H9 (cell line): ENCODE measurements around the gene RABL6. TPM values are rescaled to one million over a fixed set of nuclear protein-coding genes. Genes with fewer than 3 reads are reported as not detected.

Experiments used
- DNase-seq: peaks from one replicate; pipeline ENCODE4 v3.0.0-alpha.2; 2017
- H2AFZ ChIP-seq: one replicate; pipeline ENCODE4 v1.6.1; 2013; ENCODE audit warnings: mild to moderate bottlenecking, low read length, control low read depth, moderate library complexity
- H2AK5ac ChIP-seq: 2 replicates; pipeline ENCODE4 v1.6.1; 2013; ENCODE audit warnings: low read length, control low read depth, mixed read lengths; ENCODE audit not compliant: insufficient read length
- H2BK120ac ChIP-seq: one replicate; pipeline ENCODE4 v1.6.1; 2013; ENCODE audit warnings: low read depth, mild to moderate bottlenecking, low read length, control low read depth, inconsistent platforms; ENCODE audit not compliant: poor library complexity, severe bottlenecking
- H2BK12ac ChIP-seq: 2 replicates; pipeline ENCODE4 v1.6.1; 2013; ENCODE audit warnings: low read length, control low read depth, mixed read lengths, low read depth; ENCODE audit not compliant: insufficient read length
- H2BK15ac ChIP-seq: 2 replicates; pipeline ENCODE4 v1.6.1; 2013; ENCODE audit warnings: low read depth, low read length, control low read depth
- H2BK20ac ChIP-seq: one replicate; pipeline ENCODE4 v1.6.1; 2013; ENCODE audit warnings: low read depth, mild to moderate bottlenecking, low read length, control low read depth, inconsistent platforms; ENCODE audit not compliant: poor library complexity, severe bottlenecking
- H2BK5ac ChIP-seq: 2 replicates; pipeline ENCODE4 v1.6.1; 2013; ENCODE audit warnings: low read length, control low read depth, mixed read lengths; ENCODE audit not compliant: insufficient read length
- H3K14ac ChIP-seq: 2 replicates; pipeline ENCODE4 v1.6.1; 2013; ENCODE audit warnings: low read length, control low read depth; ENCODE audit not compliant: insufficient read depth
- H3K18ac ChIP-seq: 2 replicates; pipeline ENCODE4 v1.6.1; 2013; ENCODE audit warnings: low read depth, mild to moderate bottlenecking, mixed read lengths, low read length, control low read depth; ENCODE audit not compliant: insufficient read length
- H3K23ac ChIP-seq: 2 replicates; pipeline ENCODE4 v1.6.1; 2013; ENCODE audit warnings: low read length, control low read depth, mixed read lengths, low read depth; ENCODE audit not compliant: insufficient read length
- H3K23me2 ChIP-seq: 2 replicates; pipeline ENCODE4 v1.6.1; 2013; ENCODE audit warnings: low read depth, mild to moderate bottlenecking, mixed read lengths, low read length, control low read depth; ENCODE audit not compliant: insufficient read length, poor library complexity, severe bottlenecking
- H3K27ac ChIP-seq: 2 replicates; pipeline ENCODE4 v1.5.1; 2013; ENCODE audit warnings: low read length, control low read depth, mixed read lengths, low read depth; ENCODE audit not compliant: insufficient read length
- H3K27me3 ChIP-seq: 2 replicates; pipeline ENCODE4 v1.6.1; 2013; ENCODE audit warnings: low read length, control low read depth, inconsistent platforms; ENCODE audit not compliant: insufficient read depth
- H3K4ac ChIP-seq: 2 replicates; pipeline ENCODE4 v1.6.1; 2013; ENCODE audit warnings: low read depth, mild to moderate bottlenecking, control low read depth, inconsistent platforms, low read length, moderate library complexity
- H3K4me1 ChIP-seq: 2 replicates; pipeline ENCODE4 v1.6.1; 2013; ENCODE audit warnings: low read length, control low read depth, inconsistent platforms; ENCODE audit not compliant: insufficient read depth
- H3K4me2 ChIP-seq: 2 replicates; pipeline ENCODE4 v1.6.1; 2013; ENCODE audit warnings: low read length, control low read depth, mixed read lengths; ENCODE audit not compliant: insufficient read length, insufficient read depth
- H3K56ac ChIP-seq: 2 replicates; pipeline ENCODE4 v1.6.1; 2013; ENCODE audit warnings: low read depth, mild to moderate bottlenecking, mixed read lengths, low read length, control low read depth; ENCODE audit not compliant: insufficient read length
- H3K79me1 ChIP-seq: 2 replicates; pipeline ENCODE4 v1.6.1; 2013; ENCODE audit warnings: low read depth, mild to moderate bottlenecking, moderate library complexity, low read length, control low read depth, inconsistent platforms; ENCODE audit not compliant: insufficient read depth, poor library complexity, severe bottlenecking
- H3K79me2 ChIP-seq: 2 replicates; pipeline ENCODE4 v1.6.1; 2013; ENCODE audit warnings: low read length, control low read depth, inconsistent platforms; ENCODE audit not compliant: insufficient read depth
- H3K9ac ChIP-seq: 2 replicates; pipeline ENCODE4 v1.6.1; 2013; ENCODE audit warnings: low read length, control low read depth, mixed read lengths; ENCODE audit not compliant: insufficient read length; ENCODE audit errors: extremely low read depth
- H3K9me3 ChIP-seq: one replicate; pipeline ENCODE4 v1.6.1; 2013; ENCODE audit warnings: low read depth, low read length, inconsistent platforms; ENCODE audit not compliant: control insufficient read depth
- H3T11ph ChIP-seq: one replicate; pipeline ENCODE4 v1.6.1; 2013; ENCODE audit warnings: mild to moderate bottlenecking, low read length, control low read depth, inconsistent platforms
- H4K20me1 ChIP-seq: one replicate; pipeline ENCODE4 v1.6.1; 2013; ENCODE audit not compliant: control insufficient read depth, insufficient read length, insufficient read depth
- H4K5ac ChIP-seq: 2 replicates; pipeline ENCODE4 v1.6.1; 2013; ENCODE audit warnings: low read depth, mild to moderate bottlenecking, mixed read lengths, low read length, control low read depth; ENCODE audit not compliant: insufficient read length
- H4K8ac ChIP-seq: replicated peaks from 2 replicates; pipeline ENCODE4 v1.6.1; 2013; ENCODE audit warnings: low read length, control low read depth, mixed read lengths, low read depth; ENCODE audit not compliant: insufficient read length
- H4K91ac ChIP-seq: 2 replicates; pipeline ENCODE4 v1.6.1; 2013; ENCODE audit warnings: low read depth, mild to moderate bottlenecking, moderate library complexity, mixed read lengths, low read length, control low read depth; ENCODE audit not compliant: insufficient read length
- H3K27ac Mint-ChIP-seq, 3 experiments: 2 replicates in 2 of 3; 3 replicates in 1 of 3; pipeline ENCODE4 v1.8.0; 2020 to 2021; ENCODE audit warnings: mixed read lengths in 3 of 3, mild to moderate bottlenecking in 1 of 3, moderate library complexity in 1 of 3
- H3K27me3 Mint-ChIP-seq: 2 replicates; pipeline ENCODE4 v1.8.0; 2021; ENCODE audit warnings: low read depth, mild to moderate bottlenecking, moderate library complexity, mixed read lengths
- H3K36me3 Mint-ChIP-seq, 3 experiments: 2 replicates in 2 of 3; 3 replicates in 1 of 3; pipeline ENCODE4 v1.8.0; 2020 to 2021; ENCODE audit warnings: low read depth in 3 of 3, mixed read lengths in 3 of 3; ENCODE audit not compliant: insufficient read depth in 1 of 3
- H3K4me1 Mint-ChIP-seq, 2 experiments: 2 replicates each; pipeline ENCODE4 v1.8.0; 2020; ENCODE audit warnings: mixed read lengths in 2 of 2
- H3K4me3 Mint-ChIP-seq, 2 experiments: 2 replicates in 1 of 2; 3 replicates in 1 of 2; pipeline ENCODE4 v1.8.0; 2020 to 2021; ENCODE audit warnings: mild to moderate bottlenecking in 2 of 2, mixed read lengths in 2 of 2, moderate library complexity in 1 of 2
- H3K9me3 Mint-ChIP-seq, 2 experiments: 2 replicates in 1 of 2; 3 replicates in 1 of 2; pipeline ENCODE4 v1.8.0; 2020; ENCODE audit warnings: mild to moderate bottlenecking in 2 of 2, mixed read lengths in 2 of 2, moderate library complexity in 1 of 2
- CTCF ChIP-seq: fragments of 200-600 bp; sonication (generic); conservative IDR thresholded peaks from 3 replicates; pipeline ENCODE4 v1.8.0; 2021; ENCODE audit warnings: antibody characterized with exemption, mild to moderate bottlenecking
- WGBS: extraction: QIAGEN DNeasy Blood & Tissue Kit; methylation state at CpG from one replicate; pipeline ENCODE4 v1.1.7; 2013; ENCODE audit warnings: missing lambda C conversion rate, low lambda C conversion rate, mixed read lengths; ENCODE audit not compliant: insufficient read length; ENCODE audit errors: extremely low coverage; 5-methylcytosine and 5-hydroxymethylcytosine counted together
- total RNA-seq: library from RNA; stranded (reverse); gene quantifications from 2 replicates; pipeline ENCODE4 v1.2.1, GENCODE V29; 2021

The RABL6 gene
- total RNA-seq, 1 experiment from 2014 or later = 108 TPM

GRCh38 chr9:136860933-136861873, 53.5 kb downstream of the RABL6 start:
- H3K4me1 ChIP-seq = 0 out of 2 replicates have a peak, but pooled peaks cover 3% of the 10 kb centered on the region
- H4K5ac ChIP-seq = no peak overlapping the region
- Mint-ChIP-seq H3K27ac (no peak overlapping the region), H3K36me3 (peaks cover 13 to 45% (median 37%) of the 10 kb centered on the region in 3 experiments), H3K4me1 (peaks cover 5 to 6% of the 10 kb centered on the region in 2 experiments), H3K27me3 (no peaks in the 10 kb centered on the region; the same call in none of the 2 replicates), H3K9me3 (no peaks in the 10 kb centered on the region), H3K4me3 (no peak overlapping the region)
- peaks cover 2% of the 10 kb centered on the region for H3K79me1 ChIP-seq
- H3K23me2 ChIP-seq = peaks cover 4% of the 10 kb centered on the region
- H2BK15ac ChIP-seq = no peak overlapping the region
- no peak overlapping the region for H2BK120ac ChIP-seq
- TF ChIP-seq CTCF = no peak
- no peak overlapping the region for H2AK5ac ChIP-seq
- H2AFZ ChIP-seq = no peak overlapping the region
- no peak overlapping the region for H3K23ac ChIP-seq
- no peak overlapping the region for H4K8ac ChIP-seq
- H3K56ac ChIP-seq = no peak overlapping the region
- no peak overlapping the region for H4K91ac ChIP-seq
- no peaks in the 10 kb centered on the region for H3K9me3 ChIP-seq
- no peak overlapping the region for H3K4me2 ChIP-seq
- H3K14ac ChIP-seq = no peak overlapping the region; the same call in 1 of the 2 replicates
- H2BK5ac ChIP-seq = no peak overlapping the region
- H3K4ac ChIP-seq = no peak overlapping the region
- peaks cover 2% of the 10 kb centered on the region; the same call in 1 of the 2 replicates for H3K79me2 ChIP-seq
- DNase-seq = no peak
- H2BK12ac ChIP-seq = no peak overlapping the region
- no peak overlapping the region for H3K9ac ChIP-seq
- no peak overlapping the region for H3K18ac ChIP-seq
- no peak overlapping the region for H3K27ac ChIP-seq
- H3K27me3 ChIP-seq = no peaks in the 10 kb centered on the region
- no peak overlapping the region for H2BK20ac ChIP-seq
- H3T11ph ChIP-seq = no peak overlapping the region
- no peaks in the 10 kb centered on the region for H4K20me1 ChIP-seq
- no CpG with 5 or more reads among the region's 22 CpGs for WGBS
